Measurements from ENCODE around the gene CFAP300.

DNA sequence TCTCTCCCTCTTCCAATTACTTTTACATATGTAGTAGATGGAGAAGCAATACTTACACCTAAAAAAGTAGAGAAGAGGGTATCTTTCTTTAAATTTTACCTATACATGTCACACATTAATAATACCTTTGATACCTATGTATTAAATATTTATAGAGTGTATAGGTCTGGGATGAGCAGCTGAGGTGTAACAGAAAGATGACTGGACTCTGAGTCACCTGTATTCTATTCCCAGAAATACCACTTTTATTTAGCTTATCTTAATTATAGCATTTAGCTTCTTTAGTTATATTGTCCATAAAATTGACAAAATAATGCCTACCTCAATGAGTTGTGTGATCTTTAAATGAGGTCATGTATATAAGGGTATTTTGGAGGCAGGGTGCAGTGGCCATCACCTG is 32.4 kb downstream of the CFAP300 start:
- TF ChIP-seq, protein P1, sequence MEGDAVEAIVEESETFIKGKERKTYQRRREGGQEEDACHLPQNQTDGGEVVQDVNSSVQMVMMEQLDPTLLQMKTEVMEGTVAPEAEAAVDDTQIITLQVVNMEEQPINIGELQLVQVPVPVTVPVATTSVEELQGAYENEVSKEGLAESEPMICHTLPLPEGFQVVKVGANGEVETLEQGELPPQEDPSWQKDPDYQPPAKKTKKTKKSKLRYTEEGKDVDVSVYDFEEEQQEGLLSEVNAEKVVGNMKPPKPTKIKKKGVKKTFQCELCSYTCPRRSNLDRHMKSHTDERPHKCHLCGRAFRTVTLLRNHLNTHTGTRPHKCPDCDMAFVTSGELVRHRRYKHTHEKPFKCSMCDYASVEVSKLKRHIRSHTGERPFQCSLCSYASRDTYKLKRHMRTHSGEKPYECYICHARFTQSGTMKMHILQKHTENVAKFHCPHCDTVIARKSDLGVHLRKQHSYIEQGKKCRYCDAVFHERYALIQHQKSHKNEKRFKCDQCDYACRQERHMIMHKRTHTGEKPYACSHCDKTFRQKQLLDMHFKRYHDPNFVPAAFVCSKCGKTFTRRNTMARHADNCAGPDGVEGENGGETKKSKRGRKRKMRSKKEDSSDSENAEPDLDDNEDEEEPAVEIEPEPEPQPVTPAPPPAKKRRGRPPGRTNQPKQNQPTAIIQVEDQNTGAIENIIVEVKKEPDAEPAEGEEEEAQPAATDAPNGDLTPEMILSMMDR (conservative IDR thresholded peaks at IDR 0.05) = no peak
- TF ChIP-seq ZFX (IDR thresholded peaks at IDR 0.05) = no peak
